GM18517 (cell line): ENCODE data around the gene MED15.
"Not testable (repeated sequence)": the region's sequence is repeated elsewhere in the genome, so short reads cannot be mapped to it uniquely, and the experiment has no call there.

Source experiments
- ATAC-seq: cut with Tn5 transposase; IDR thresholded peaks from one replicate; pipeline ENCODE4 v1.9.1; 2021; ENCODE audit warnings: mild to moderate bottlenecking, moderate library complexity; ENCODE audit not compliant: unreplicated experiment

Gene MED15

DNA sequence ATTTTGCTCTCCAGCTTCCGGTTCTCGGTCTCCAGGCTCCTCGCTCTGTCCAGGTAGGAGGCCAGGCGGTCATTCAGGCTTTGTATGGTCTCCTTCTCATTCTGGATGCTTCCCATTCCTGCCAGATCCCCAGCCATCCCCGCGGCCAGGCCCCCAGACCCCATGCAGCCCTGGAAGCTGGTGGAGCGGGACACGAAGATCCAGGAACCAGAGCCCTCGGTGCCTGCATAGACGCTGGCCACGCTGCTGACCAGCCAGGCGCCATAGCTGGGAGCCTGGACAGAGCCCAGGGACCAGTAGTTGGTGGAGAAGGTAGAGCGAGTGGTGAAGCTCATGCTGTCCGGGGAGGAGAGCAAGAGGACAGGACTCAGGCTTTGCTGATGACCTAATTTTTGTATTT is 23.6 kb upstream of the MED15 start:
- ATAC-seq = no peak

DNA sequence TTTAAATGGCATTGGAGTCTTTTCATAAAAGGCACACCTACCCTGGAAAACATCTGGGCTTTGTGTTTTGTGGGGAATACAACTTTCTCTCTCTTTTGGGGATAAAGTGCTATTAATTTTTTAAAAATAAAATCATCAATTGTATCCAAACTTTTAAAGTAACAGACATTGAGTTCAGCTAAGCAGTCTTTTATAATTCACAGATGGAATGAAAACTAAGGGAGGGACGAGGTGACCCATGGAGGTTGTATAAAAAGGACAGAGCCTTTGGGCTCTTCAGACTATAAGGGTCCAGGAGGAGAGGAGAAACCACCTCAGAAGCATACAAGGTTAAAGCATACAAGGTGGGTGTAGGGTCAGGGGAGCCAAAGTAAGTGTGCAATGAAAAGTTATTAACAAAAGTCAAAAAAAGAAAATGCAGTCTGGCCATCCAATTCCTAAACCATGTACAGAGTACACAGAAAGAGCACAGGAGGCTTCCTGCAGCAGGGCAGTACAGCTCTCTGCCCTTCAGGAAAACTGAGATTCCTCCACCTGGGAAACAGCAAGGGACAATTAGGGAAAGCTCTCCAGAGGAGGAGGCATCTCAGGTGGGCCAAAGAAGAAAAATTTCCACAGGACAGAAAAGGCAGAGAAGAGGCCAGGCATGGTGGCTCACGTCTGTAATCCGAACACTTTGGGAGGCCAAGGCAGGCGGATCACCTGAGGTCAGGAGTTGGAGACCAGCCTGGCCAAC is 22.3 kb upstream of the MED15 start:
- no peak for ATAC-seq

DNA sequence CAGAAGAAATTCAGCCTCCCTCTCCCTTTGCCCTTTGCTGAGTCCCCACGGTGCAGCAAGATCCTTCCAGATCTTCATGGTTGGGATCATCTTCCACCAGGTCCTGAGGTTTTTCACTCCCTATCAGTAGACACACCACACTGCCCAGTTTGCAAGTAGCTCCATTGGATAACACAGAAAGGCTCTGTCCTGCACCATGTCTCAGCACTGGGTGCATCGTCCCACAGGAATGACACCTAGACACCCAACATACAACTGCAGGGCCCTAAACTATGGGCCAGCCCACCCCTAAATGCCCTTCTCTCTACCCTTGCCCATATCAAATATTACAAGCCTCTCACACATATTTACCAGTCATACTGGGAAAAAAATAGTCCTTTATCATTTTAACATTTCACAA is 21.2 kb upstream of the MED15 start:
- no peak for ATAC-seq

DNA sequence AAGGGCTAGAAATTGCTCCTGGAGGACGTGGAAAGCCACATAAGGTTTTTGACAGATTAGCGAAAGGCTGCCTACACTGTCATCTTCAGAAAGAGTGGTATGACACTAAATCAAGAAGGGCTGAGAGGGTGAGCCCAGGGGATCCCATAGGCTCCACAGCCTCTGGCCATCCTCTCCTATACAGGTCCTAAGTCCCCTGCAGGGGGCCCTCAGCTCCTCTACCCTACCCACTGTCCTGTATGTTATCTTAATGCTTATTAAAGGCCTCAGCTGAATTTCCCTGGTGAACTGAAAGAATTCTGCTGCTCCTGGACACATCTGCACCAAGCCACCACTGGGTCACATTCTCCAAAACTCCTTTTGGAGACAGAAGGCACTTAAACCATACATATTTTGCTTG is 19.7 kb upstream of the MED15 start:
- ATAC-seq = no peak

DNA sequence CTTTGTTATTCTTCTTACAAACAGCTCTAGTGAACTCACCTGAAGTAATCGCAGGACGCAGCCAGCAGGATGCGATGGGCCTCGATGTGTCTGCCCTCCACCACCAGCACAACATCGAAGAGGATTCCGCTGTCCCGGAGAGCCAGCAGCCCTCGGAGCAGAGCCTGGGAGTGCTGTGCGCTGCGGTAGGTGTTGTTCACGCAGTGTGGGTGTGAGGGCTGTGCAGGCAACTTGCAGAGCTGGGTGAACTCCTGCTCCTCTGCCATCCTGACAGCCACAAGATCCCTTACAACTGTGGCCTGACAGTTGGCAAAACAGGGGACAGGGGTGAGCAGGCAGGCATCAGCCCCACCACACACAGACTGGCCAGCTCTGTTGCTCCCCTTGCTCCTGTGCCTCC is 18.5 kb upstream of the MED15 start:
- ATAC-seq = no peak

DNA sequence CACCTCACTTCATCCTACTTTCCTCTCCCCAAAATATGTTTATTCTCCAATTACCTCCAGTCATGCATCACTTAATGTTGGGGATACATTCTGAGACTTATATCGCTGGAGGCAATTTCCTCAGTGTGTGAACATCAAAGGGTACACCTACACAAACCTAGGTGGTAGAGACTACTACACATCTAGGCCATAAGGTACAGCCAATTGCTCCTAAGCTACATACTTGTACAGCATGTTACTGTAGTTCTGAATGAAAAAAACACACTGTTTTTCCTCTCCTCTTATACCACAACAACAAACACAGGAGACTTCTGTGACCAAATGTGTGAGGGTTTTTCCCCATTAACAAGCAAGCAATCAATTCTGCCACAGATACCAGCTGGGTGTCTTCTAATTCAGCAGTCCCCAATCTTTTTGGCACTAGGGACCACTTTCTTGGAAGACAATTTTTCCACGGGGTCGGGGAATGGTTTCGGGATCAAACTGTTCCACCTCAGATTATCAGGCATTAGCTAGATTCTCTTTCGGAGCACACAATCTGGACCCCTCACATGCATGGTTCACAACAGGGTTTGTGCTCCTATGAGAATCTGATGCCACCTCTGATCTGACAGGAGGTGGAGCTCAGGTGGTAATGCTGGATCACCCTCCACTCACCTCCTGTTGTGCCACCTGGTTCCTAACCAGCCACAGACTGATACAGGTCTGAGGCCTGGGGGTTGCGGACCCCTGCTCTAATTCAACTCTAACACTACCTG is 17.0 kb upstream of the MED15 start:
- no peak for ATAC-seq

DNA sequence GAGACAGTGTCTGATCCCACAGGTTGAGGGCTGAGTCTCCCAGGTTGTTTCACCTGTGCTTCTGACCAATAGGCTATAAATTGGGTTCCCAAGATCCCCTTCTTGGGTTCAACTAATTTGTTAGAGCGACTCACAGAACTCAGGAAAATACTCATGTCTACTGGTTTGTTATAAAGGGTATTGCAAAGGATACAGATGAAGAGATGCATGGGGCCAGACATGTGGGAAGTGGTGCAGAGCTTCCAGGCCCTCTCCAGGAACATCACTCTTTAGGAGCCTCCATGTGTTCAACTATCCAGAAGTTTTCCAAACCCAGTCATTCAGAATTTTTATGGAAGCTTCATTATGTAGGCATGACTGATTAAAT is 16.5 kb upstream of the MED15 start:
- ATAC-seq = no peak

DNA sequence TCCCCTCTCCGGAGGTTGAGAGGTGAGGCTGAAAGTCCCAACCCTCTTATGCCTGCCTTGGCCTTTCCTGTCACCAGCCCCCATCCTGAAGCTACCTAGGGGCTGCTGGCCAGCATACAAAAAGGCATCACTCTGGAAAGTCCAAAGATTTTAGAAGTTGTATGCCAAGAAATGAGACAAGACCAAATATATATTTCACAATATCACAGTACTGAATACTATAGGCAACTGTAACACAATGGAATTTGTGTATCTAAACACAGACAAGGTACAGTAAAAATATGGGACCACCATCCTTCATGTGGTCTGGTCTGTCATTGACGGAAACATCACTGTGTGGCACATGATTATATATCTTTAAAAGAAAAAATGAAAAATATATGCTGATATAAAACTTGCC is 16.1 kb upstream of the MED15 start:
- ATAC-seq = no peak

DNA sequence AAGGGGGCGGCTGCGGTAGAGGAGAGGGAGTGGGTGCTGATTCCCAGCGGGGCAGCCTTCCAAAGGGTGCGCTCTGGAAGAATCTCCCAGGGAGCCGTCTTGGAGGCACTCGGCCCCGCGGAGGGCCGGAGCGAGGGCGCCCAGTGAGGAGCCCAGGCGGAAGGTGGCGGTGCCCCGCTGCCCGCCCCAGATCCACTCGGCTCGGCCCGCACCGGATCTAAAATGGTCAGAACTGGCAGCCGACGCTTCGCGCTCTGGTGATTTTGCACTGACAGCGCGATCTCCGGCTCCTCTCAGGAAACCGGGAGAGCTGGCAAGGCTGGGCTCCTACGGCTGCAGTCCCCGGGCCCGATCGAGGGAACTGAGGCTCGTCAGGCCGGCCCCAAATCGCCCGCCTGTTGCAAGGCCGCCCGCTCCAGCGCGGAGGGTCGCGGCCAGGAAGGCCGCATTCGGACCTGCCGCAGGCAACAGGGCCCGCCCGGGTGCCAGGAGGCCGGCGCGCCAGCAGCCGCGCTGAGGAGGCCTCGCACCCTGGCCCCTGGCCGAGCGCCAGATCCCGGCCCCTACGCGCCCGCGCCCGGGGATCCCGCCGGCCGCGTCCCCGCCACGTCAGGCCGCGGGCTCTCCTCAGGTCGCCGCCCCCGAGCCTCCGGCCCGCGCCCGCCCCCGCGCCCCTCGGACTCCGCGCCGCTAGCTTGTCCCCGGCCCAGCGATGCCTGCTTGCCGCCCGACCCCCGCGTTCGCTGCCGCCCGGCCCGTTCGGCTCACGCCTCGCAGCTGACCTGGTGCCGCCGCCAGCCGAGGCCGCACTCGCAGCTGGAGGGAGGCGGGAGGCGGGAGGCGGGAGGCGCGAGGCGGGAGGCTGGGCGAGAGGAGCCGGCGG is 12.2 kb upstream of the MED15 start, which contains the start of gene KLHL22:
Gene KLHL22 (minus strand): TSS at position 818 of the 883 bp plus-strand sequence. CDS start 6,584 bp downstream, outside the sequence.
- peak; percentile 20 for ATAC-seq

DNA sequence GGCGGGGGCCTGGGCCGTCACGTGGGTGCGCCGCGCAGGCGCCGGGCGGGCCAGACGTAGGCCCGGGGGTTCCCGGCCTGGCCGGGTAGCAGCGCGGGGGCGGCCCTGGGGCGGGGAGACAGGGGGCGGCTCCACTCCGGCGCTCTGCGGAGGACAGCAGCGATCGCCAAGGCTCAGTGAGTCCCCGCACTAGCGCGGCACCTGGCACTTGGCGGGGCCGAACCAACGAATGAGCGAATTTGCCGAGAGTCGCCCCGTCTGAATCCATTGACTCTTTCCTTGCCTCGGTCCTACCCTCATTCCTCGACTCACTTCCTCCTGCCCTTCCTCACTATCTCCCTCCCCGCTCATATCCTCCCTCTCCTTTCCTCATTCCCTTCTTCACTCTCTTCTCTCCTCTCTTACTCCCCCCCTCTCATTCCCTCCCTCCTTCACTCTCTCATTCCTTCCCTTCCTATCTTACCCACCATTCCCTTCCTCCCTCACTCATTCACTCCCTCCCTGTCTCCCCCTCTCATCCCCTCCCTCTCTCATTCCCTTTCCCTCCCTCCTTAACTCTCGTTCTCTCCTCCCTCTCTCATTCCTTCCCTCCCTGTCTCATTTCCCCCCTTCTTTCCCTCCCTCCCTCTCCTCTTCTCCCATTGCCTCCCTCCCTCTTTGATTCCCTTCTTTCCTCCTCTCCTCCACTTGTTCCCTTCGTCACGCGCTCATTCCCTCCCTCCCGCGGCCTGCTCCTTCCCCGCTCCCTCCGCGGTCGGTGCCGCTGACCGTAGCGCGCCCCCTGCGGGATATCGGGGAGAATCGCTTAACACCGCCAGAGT is 11.3 kb upstream of the MED15 start:
- peak; percentile 63 for ATAC-seq

DNA sequence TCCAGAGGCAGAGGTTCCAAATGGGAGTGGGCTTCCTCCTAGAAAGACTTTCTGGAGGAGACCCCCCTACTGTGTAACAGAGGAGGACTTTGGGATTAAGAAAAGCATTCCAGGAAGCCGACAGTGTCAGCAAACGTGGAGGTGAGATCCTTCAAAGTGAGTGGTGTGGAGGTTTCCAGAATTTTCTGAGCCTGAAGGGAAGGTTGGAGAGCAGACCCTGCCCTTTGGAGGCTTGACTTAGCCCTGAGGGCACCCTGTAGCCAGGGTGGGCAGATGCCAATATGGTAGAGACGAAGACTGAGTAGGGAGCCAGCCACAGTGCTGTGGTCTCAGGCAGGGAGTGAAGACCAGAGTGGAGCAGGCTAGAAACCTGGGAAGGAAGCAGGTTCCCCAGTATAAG is 10.0 kb upstream of the MED15 start:
- no peak for ATAC-seq

DNA sequence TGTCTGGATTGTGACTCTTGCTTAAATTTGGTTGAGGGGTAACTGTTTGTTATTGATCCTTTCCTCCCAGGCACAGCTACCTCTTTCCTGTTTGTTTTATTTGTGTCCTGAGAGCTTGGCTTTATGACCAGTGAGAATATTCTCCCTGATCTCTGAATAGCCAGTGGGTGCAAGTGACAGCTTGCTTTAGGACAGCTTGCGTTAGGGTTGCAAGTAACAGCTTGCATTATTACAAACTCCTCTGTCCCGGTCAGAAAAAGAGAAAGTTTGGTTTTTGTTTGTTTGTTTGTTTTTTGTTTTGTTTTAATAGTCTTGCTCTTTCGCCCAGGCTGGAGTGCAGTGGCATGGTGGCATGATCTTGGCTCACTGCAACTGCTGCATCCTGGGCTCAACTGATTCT is 8.5 kb upstream of the MED15 start:
- no peak for ATAC-seq

DNA sequence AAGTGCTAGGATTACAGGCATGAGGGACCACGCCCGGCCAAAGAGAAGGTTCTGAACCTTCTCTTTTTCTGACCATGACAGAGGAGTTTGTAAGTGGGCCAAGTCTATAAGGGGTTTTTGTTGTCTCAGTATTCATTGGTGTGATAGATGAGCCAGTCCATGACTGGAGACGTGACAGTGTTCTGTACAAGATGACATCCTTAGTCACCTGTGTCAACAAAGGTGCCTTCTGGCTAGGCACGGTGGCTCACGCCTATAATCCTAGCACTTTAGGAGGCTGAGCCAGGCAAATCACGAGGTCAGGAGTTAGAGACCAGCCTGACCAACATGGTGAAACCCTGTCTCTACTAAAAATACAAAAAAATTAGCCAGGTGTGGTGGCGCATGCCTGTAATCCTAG is 7.6 kb upstream of the MED15 start:
- no peak for ATAC-seq

DNA sequence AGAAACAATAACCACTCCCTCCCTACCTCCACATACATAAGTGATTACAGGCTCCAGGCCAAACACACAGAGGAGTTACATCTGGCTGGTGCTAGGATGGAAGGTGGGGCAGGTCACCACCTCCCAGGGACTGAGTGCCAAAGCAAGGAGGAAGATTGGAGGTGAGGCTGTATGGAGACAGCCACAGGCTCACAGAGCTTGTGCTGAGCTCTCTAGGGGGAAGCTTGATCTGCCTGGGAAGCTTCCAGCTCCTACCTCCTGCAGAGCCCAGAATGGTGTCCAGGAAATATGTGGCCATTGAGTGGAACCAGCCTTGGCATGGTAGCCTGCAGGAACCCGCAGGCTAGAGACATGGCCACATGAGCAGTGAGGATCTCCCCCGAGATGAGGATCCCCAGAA is 3.6 kb upstream of the MED15 start:
- ATAC-seq = no peak

DNA sequence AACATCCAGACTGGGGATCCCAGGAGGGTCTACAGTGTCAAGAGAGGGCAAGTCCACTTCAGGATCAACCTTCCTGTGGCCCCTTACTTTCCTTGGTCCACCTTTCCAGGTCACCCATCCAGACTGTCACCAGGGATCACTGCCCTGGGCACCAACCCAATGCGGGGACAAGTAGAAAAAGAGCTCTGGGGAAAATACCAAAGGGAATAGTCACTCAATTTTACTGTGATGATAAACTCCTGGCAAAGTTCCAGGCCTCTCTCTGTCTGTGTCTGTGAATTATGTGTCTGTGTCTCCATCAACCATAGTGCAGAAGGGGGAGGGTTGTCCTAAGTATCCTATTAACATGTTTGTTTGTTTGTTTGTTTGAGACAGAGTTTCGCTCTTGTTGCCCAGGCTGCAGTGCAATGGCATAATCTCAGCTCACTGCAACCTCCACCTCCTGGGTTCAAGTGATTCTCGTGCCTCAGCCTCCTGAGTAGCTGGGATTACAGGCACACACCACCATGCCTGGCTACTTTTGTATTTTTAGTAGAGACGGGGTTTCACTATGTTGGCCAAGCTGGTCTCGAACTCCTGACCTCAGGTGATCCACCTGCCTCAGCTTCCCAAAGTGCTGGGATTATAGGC is 3.0 kb upstream of the MED15 start:
- ATAC-seq = not testable (repeated sequence)

DNA sequence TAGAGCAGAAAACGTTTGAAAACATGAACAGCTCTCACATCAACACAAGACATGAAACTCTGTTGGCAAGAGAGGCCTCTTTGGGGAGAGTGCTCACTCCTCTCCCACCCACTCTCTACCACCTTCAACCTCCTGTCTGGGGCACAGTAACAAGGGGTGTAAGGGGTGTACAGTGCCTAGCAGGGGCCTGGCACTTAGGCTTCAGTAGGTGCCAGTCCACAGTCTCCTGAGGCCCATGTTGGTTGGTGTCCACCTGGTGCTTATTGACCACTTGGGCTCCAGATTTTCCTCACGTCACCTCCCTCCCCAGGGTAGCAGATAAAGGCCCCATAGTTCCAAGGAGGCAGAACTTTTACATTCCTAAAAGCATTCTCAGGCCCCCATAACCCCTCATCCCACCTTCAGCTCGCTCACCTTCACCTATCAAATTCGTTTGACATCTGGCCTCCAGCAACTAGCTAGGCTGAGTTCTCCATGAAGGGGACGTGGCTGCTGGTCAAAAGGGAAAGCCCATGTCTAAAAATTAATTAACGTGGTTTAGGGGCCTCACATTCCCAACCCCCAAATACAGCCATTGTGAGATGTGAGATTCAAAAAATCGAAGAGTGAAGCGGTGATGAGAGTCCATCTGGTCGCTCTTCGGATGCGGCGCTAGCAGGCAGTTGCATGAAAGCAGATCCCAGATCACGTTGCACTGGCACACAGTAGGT is 712 bp upstream of the MED15 start:
- no peak for ATAC-seq

DNA sequence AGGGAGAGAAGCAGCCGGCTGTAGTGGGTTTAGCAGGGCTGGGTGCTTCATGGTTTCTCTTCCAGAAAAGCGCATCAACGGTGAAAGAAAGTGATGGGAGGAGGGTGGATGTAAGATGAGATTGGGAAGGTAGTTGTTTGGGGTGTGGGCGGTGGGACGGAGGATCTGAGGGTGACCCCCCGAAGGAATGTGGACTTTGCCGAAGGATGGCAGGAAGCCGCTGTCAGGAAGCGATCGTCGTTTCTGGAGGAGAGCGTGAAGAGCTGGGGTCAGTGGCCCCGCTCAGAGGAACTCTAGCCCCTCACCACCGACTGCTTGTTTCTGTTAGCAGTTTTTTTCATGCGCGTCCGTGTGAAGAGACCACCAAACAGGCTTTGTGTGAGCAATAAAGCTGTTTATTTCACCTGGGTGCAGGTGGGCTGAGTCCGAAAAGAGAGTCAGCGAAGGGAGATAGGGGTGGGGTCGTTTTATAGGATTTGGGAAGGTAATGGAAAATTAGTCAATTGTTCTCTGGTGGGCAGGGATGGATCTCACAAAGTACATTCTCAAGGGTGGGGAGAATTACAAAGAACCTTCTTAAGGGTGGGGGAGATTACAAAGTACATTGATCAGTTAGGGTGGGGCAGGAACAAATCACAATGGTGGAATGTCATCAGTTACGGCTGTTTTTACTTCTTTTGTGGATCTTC is 801 bp downstream of the MED15 start:
- not testable (repeated sequence) for ATAC-seq

DNA sequence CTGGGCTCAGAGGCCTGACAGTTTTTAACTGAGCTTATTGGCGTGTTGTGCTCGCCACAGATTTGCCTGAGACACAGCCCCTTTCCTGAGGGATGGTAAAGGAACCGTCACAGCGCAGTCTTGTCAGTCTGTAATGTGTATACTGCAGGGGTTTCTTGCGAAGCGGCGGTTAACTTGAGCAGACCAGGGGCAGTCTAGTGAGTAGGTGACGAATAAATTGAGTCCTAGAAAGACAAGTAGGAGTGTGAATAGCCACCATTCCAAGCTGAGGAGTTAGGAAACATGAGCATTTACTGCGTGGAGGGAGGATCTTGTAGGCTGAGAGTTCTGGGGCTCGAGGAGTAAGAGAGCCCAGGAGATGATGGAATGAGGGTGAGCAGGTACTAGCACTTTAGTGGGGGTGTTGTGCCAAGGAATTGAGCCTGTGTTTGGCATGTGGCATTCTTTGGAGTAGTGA is 1.4 kb downstream of the MED15 start:
- ATAC-seq = no peak
